GM12891 (cell line): Measurements from ENCODE around the gene TPK1.

Source experiments
- POLR2AphosphoS5 ChIP-seq: IDR thresholded peaks from 2 replicates; pipeline ENCODE4 v1.6.1; 2011; ENCODE audit warnings: low read depth, low read length, control low read depth
- SPI1 ChIP-seq: IDR thresholded peaks from 2 replicates; pipeline ENCODE4 v1.6.1; 2011; ENCODE audit warnings: low read depth, low read length, control low read depth

DNA sequence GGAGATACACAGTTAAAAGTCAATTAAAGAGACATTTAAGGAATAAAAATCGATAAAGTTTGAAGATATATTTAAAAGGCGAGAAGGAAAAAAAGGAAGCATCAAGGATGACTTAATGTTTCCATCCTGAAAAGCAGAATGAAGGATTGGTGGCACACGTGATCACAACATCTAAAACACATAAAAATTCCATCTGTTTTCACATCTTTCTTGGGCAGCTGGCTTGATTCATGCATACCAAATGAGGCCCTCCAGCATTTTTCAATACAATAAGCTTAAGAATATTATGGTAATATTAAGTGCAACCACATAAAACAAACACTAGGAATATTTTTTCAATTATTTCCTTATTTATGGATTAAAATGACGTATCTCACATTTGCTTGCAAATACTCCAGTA, 112.6 kb downstream of the TPK1 start:
- TF ChIP-seq SPI1 (no peak), POLR2AphosphoS5 (no peak)
